ENCODE measurements around the gene ZEB2.
A peak's percentile ranks its signal among the peaks of the same experiment; 100 is the strongest.

Gene ZEB2

DNA sequence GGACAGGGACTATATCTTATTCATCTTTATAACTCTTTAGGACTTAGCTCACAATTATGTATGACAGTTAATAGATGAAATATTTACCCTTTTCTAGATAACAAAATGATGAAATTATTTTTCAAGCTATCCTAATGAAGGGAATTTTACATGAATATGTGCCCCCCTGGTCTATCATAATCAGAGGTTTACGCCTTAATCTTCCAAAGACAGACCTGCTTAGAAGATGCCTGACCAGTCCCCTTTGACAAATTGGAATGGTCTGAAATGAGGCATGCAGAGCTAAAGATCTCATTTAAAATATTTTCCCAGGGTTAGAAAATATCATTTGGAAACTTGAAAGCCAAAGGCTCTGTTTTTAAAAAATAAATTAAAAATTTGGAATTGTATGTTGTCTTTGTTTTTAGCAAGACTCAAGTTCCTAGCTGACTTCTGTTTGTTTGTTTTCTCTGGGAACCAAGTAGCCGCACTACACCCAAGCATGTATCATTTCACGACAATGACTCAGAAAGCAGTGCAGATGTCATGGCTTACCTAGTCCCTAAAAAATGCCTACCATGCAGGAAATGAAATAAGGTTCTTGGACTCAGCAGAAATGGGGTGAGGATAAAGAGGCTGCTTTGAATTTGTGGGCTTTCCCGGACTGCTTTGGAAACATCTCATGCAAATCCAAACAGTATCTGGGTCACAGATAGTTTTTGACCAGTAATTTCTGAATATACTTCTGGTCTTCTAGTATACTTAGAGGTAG lies 162.1 kb downstream of the ZEB2 start:
- peak; percentile 42 for DNase-seq (ENCODE audit: low read depth, low spot score)

GRCh38 chr2:144356402-144356801 lies 163.5 kb downstream of the ZEB2 start:
- DNase-seq (ENCODE audit: low read depth, low spot score): no peak

DNA sequence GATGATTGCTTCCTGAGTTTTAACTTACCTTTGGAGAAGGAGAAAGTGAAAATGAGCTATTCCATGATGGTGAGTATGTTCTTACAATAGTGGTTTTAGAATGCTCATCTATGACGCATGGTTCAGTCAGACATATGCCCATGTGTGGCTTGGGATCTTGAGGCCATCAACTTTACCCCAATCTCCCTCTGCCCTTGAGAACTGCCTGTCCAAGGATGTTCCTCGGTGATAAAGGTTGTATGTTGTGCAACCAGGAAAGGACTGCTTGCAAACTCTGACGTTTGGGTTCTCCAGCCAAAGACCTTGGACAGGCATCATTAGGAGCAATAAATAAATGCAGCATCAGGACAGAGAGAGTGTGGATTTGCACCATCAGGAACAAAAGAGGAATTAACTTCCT lies 165.0 kb downstream of the ZEB2 start:
- no peak for DNase-seq (ENCODE audit: low read depth, low spot score)

DNA sequence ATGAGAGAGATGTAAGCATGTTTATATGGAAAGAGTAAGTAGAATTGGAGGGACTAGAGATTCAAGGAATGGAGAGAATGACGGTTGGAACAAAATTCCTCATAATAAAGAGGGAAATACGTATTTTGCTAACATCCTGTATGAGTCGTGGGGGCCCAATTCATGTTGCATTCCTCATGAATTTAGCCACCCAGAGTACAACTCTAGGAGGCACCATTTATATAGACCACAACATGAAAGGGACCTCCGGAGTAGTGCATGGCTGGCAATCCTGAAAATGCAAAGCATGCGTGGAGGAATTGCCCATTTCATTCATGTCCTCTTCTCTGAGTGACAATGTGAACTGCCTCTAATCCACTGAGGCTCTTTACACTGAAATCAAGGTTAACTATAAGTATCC lies 168.2 kb downstream of the ZEB2 start:
- DNase-seq (ENCODE audit: low read depth, low spot score): no peak

- peak; percentile 82 for DNase-seq (ENCODE audit: low read depth, low spot score)
Observed at GRCh38 chr2:144350151-144350802, 169.6 kb downstream of the ZEB2 start.

DNA sequence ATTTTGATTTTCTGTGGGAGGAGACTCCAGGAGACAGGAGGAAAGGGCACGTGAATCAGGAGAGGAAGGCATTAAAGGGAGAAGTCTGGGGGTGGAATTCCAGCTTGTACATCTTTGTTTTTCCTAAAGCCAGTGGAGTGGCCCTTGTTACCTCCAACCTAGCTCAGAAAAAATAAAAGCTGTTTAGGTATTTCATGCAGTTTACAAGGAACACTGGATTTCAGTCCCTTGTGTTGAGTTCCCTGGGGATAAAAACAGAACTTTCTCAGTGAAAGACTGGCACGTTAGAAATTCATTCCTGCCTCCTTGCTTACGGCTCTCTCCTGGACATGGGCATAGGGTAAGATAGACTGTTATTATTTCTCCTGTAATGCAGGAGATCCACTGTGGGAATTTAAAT lies 170.2 kb downstream of the ZEB2 start:
- DNase-seq (ENCODE audit: low read depth, low spot score): peak; percentile 50

- DNase-seq (ENCODE audit: low read depth, low spot score): peak; percentile 54
Observed at GRCh38 chr2:144348846-144349245, 171.1 kb downstream of the ZEB2 start.

DNA sequence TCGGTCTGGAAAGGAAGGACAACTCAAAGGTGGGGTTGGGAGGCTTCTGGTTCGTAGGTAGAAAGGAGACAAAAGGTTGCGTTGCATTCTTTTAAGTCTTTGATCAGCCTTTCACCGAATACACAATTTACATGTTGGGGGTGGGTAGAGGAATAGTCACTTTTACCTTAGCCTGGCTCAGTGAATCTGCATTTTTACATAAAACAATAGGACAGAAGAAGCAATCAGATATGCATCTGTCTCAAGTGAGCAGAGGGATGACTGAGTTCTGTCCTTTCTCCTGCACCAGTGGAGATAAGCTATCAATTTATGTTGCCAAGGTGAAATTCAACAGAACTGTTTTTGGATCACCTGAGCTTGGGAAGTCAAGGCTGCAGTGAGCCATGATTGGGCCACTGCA lies 173.7 kb downstream of the ZEB2 start:
- peak; percentile 52 for DNase-seq (ENCODE audit: low read depth, low spot score)

- no peak for DNase-seq (ENCODE audit: low read depth, low spot score)
Observed at GRCh38 chr2:144343145-144343544, 176.8 kb downstream of the ZEB2 start.

GRCh38 chr2:144341538-144341937 lies 178.4 kb downstream of the ZEB2 start:
- DNase-seq (ENCODE audit: low read depth, low spot score): no peak

DNA sequence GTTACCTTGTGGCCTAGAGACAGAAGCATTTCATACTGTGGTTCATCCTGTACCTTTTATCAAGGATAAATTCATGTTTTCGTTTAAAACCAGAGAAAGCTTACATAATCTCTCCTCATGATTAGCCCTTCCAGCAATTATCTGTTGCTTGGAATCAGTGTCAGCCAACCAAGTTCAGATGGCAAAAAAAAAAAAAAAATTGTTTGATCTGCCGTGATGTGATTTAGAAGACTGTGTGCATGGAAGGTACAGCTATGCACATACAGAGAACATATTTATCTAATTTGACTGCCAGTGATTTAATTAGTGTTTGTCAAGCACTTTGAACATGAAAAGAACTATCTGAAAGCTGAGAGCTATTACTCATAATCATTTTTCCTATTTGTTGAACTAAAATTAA lies 180.9 kb downstream of the ZEB2 start:
- no peak for DNase-seq (ENCODE audit: low read depth, low spot score)

- DNase-seq (ENCODE audit: low read depth, low spot score): no peak
Observed at GRCh38 chr2:144334551-144334950, 185.4 kb downstream of the ZEB2 start.
